Bladder microvascular endothelial cell (primary cell): ENCODE measurements around the gene FHOD3. TPM values are rescaled to one million over a fixed set of nuclear protein-coding genes. Genes with fewer than 3 reads are reported as not detected.

Experiments used
- total RNA-seq: library from RNA; depleted of rRNA; stranded (reverse); fragments of >200 nt; gene quantifications from 2 replicates; pipeline ENCODE4 v1.2.3, GENCODE V29; 2014

Gene FHOD3
- total RNA-seq, result 0.06 and 0.16 TPM in 2 replicates

GRCh38 chr18:36297417-36298125 is at the start of gene FHOD3:
FHOD3 (plus strand) TSS chr18:36297713; CDS start chr18:36297836, 123 bp downstream.

GRCh38 chr18:36828630-36829361 is 531.3 kb downstream of the FHOD3 start, which contains the start of the genes KIAA1328 and TPGS2:
KIAA1328 (plus strand) TSS chr18:36829127; CDS start chr18:36829139, 12 bp downstream.
TPGS2 (minus strand) TSS chr18:36829002; CDS start chr18:36828767, 235 bp downstream.

Other genes starting within 250 kb of the FHOD3 start
- 25.1 and 39.3 TPM in 2 replicates for gene RPRD1A, start 230.2 kb upstream of the FHOD3 start, total RNA-seq
- gene SLC39A6, start 168.4 kb upstream of the FHOD3 start, total RNA-seq, result 12.3 and 37.8 TPM in 2 replicates
- 87.3 and 133 TPM in 2 replicates for gene ELP2, start 167.8 kb upstream of the FHOD3 start, total RNA-seq
- gene MOCOS, start 110.2 kb upstream of the FHOD3 start, total RNA-seq, result 0.19 and 0.32 TPM in 2 replicates